Breast epithelium (tissue), 4 donors: ENCODE results near the gene SPAG6. TPM values are rescaled to one million over a fixed set of nuclear protein-coding genes. Genes with fewer than 3 reads are reported as not detected.

ENCODE experiments used
- DNase-seq, 2 donors: peaks; one replicate each; pipeline ENCODE4 v3.0.0-alpha.2; 2019; ENCODE audit warnings: low spot score in 2 of 2
- H3K27ac ChIP-seq, 2 donors: fragments of 200-600 bp; sonication (generic) in 1 of 2; one replicate each; pipeline ENCODE4 v1.5.1; 2016 to 2019; ENCODE audit warnings: mild to moderate bottlenecking in 1 of 2
- H3K27me3 ChIP-seq, 2 donors: fragments of 200-600 bp; sonication (generic) in 1 of 2; one replicate each; pipeline versions ENCODE4 v1.5.1 to v1.6.0; 2017 to 2019; ENCODE audit warnings: control low read depth in 1 of 2, mild to moderate bottlenecking in 1 of 2
- H3K36me3 ChIP-seq: fragments of 200-600 bp; one replicate; pipeline ENCODE4 v1.5.1; 2019
- H3K4me1 ChIP-seq, 2 donors: fragments of 200-600 bp; sonication (generic); one replicate each; pipeline ENCODE4 v1.5.1; 2016 to 2019; ENCODE audit warnings: control low read depth in 1 of 2
- H3K4me3 ChIP-seq, 3 donors: fragments of 200-600 bp; sonication (generic); 1 replicate in 2 of 3; 2 replicates in 1 of 3; pipeline ENCODE4 v1.5.1; 2016 to 2019; ENCODE audit warnings: mild to moderate bottlenecking in 3 of 3, moderate library complexity in 2 of 3
- H3K9me3 ChIP-seq, 2 donors: fragments of 200-600 bp; sonication (generic) in 1 of 2; one replicate each; pipeline ENCODE4 v1.5.1; 2016 to 2019; ENCODE audit warnings: control low read depth in 1 of 2
- CTCF ChIP-seq, 3 donors: fragments of 450-650 bp; IDR thresholded peaks; one replicate each; pipeline ENCODE4 v1.5.1; 2016 to 2017; ENCODE audit warnings: antibody characterized with exemption in 3 of 3, mild to moderate bottlenecking in 3 of 3, moderate library complexity in 3 of 3
- POLR2A ChIP-seq: fragments of 450-650 bp; IDR thresholded peaks from one replicate; pipeline ENCODE4 v1.6.1; 2016; ENCODE audit warnings: antibody characterized with exemption, mild to moderate bottlenecking, moderate library complexity
- POLR2AphosphoS5 ChIP-seq, 3 donors: sonication (generic); formaldehyde crosslinking; IDR thresholded peaks; one replicate each; pipeline ENCODE4 v1.6.1; 2017; ENCODE audit warnings: antibody characterized with exemption in 3 of 3
- intact Hi-C: fragments of 100-400 bp; cut with DNase I; formaldehyde crosslinking; loops from one replicate; pipeline ENCODE4 v1.15.1; 2023; ENCODE audit warnings: low total_unique reads
- total RNA-seq, 3 donors: library from RNA; depleted of rRNA; stranded (reverse); fragments of >200 nt; gene quantifications; one replicate each; pipeline ENCODE4 v1.1.0, GENCODE V29; 2016

The SPAG6 gene
- total RNA-seq, 3 donors from 2014 or later: 0.59 to 4.9 TPM; not detected in 1

- H3K4me3 ChIP-seq: no peak overlapping the region
- intact Hi-C loops: no loop called here
Measured at GRCh38 chr10:22442063-22442462, 96.8 kb downstream of the SPAG6 start.

GRCh38 chr10:22442468-22442867, 97.2 kb downstream of the SPAG6 start:
- intact Hi-C loops: no loop called here
- H3K4me3 ChIP-seq: no peak overlapping the region
- peaks cover 0 to 4% of the 10 kb centered on the region in 2 donors for H3K4me1 ChIP-seq
- H3K27ac ChIP-seq: no peak overlapping the region
- H3K9me3 ChIP-seq: no peaks in the 10 kb centered on the region
- TF ChIP-seq POLR2A (no peak), CTCF (IDR thresholded peaks at IDR 0.05) (no peak), POLR2AphosphoS5 (IDR thresholded peaks at IDR 0.05) (no peak)
- no peak for DNase-seq
- no peaks in the 10 kb centered on the region for H3K36me3 ChIP-seq
- H3K27me3 ChIP-seq: no peaks in the 10 kb centered on the region

More at GRCh38 chr10:22442063-22442462, 96.8 kb downstream of the SPAG6 start:
- TF ChIP-seq POLR2AphosphoS5 (IDR thresholded peaks at IDR 0.05) (no peak), CTCF (IDR thresholded peaks at IDR 0.05) (no peak), POLR2A (no peak)
- no peaks in the 10 kb centered on the region for H3K27me3 ChIP-seq
- H3K36me3 ChIP-seq: no peaks in the 10 kb centered on the region
- no peak for DNase-seq
- H3K27ac ChIP-seq: no peak overlapping the region
- H3K9me3 ChIP-seq: no peaks in the 10 kb centered on the region
- H3K4me1 ChIP-seq: peaks cover 0 to 4% of the 10 kb centered on the region in 2 donors

- Histone ChIP-seq H3K36me3 (no peaks in the 10 kb centered on the region), H3K9me3 (no peaks in the 10 kb centered on the region), H3K4me3 (no peak overlapping the region), H3K27me3 (no peaks in the 10 kb centered on the region), H3K27ac (no peak overlapping the region), H3K4me1 (peaks cover 0 to 3% of the 10 kb centered on the region in 2 donors)
- intact Hi-C loops: no loop called here
- no peak for TF ChIP-seq POLR2AphosphoS5 (IDR thresholded peaks at IDR 0.05)
- TF ChIP-seq CTCF (IDR thresholded peaks at IDR 0.05): no peak
- TF ChIP-seq POLR2A: no peak
- no peak for DNase-seq
Measured at GRCh38 chr10:22443175-22443901, 98.0 kb downstream of the SPAG6 start.

- DNase-seq: no peak
- no peaks in the 10 kb centered on the region for H3K4me1 ChIP-seq
- H3K27me3 ChIP-seq: no peaks in the 10 kb centered on the region
- intact Hi-C loops: no loop called here
- H3K9me3 ChIP-seq: no peaks in the 10 kb centered on the region
- H3K36me3 ChIP-seq: no peaks in the 10 kb centered on the region
- no peak overlapping the region for H3K4me3 ChIP-seq
- no peak overlapping the region for H3K27ac ChIP-seq
- TF ChIP-seq CTCF (IDR thresholded peaks at IDR 0.05) (no peak), POLR2AphosphoS5 (IDR thresholded peaks at IDR 0.05) (no peak), POLR2A (no peak)
Measured at GRCh38 chr10:22444219-22444788, 99.0 kb downstream of the SPAG6 start.

- no peaks in the 10 kb centered on the region for H3K9me3 ChIP-seq
- no peak for DNase-seq
Measured at GRCh38 chr10:22445495-22445894, 100.2 kb downstream of the SPAG6 start.

More at GRCh38 chr10:22445495-22445894, 100.2 kb downstream of the SPAG6 start:
- no peak for TF ChIP-seq POLR2A
- TF ChIP-seq POLR2AphosphoS5 (IDR thresholded peaks at IDR 0.05): no peak
- no peak for TF ChIP-seq CTCF (IDR thresholded peaks at IDR 0.05)
- Histone ChIP-seq H3K27me3 (no peaks in the 10 kb centered on the region), H3K27ac (no peak overlapping the region), H3K4me3 (no peak overlapping the region), H3K36me3 (no peaks in the 10 kb centered on the region), H3K4me1 (no peaks in the 10 kb centered on the region)
- intact Hi-C loops: no loop called here
